NCI-H187 treated with DMSO at 0.1 percent for 48 hours (cell line): Measurements from ENCODE around the gene SIGLEC7.
"Not testable (repeated sequence)": the region's sequence is repeated elsewhere in the genome, so short reads cannot be mapped to it uniquely, and the experiment has no call there.

Source experiments
- DNase-seq: peaks from one replicate; lab custom pipeline; 2025; lab: John Stamatoyannopoulos, UW

The SIGLEC7 gene

DNA sequence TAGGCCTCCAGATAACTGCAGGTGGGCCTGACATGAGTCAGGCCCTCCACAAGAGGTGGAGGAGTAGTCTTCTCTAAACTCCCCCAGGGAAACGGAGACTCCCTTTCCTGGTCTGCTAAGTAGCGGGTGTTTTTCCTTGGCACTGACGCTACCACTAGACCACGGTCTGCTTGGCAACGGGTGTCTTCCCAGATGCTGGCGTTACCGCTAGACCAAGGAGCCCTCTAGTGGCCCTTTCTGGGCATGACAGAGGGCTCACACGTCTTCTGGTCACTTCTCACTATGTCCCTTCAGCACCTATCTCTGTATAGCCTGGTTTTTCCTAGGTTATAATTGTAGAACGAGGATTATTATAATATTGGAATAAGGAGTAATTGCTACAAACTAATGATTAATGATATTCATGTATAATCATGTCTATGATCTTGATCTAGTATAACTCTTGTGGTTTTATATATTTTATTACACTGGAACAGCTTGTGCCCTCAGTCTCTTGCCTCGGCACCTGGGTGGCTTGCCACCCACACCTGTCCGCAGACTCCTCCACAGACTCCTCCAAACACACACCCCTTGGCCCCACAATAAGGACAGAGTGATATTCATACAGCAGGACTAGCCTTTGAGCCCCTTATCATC lies 27.3 kb downstream of the SIGLEC7 start:
- not testable (repeated sequence) for DNase-seq

DNA sequence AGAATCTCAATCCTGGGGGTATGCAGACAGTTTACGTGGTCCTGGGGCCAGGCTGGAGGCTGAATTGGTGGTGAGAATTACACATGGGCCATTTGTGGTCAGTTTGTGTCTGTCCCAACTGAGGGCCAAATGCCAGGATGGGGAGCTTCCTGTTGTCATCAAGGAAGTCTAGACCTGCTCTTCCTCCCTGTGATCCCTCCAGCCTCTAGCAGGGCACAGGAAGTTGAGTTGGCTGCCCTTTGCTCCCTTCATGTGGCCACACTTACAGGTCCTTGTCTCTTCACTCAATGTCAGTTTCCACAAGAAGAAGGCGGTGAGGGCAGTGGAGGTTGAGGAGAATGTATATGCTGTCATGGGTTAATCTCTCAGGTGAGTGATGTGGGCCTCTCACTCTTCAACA lies 30.1 kb downstream of the SIGLEC7 start:
- DNase-seq: no peak

DNA sequence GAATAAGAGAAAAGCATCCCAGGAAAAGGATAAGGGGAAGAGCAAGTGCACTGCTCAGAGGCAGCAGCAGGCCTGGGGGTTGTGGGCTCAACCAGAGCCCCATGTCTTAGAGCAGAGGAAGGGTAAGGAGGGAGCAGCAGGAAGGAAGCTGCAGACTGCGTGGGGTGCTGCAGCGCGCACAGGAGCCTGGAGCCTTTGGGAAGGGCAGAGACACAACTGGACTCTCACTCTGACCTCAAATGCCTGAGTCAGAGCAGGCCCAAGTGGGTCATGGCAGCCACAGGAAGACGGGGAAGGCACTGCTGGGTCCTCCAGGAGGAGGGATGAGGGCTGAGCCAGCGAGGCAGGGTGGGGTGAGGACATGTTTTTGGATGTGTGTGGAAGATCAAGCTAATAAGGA lies 31.6 kb downstream of the SIGLEC7 start:
- DNase-seq: no peak

DNA sequence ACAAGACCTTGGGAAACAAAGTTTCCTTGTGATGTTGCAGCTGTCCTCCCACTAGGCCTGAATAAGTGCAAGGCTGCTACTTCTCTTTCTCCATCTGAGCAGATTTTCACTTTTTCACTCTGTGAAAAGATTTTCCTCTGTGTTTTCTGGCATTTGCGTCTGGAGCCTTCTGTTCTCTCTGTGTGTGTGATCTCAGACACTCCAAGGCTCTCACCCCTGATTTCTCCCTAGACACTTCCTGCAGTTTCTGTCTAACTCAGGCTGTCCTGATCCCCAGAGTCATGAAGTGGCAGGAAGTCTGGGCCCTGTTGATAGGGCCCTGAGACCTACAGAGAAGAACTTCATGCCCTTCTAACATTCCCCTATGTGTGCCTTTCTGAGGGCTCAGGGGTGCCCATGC lies 37.2 kb downstream of the SIGLEC7 start:
- DNase-seq: no peak

DNA sequence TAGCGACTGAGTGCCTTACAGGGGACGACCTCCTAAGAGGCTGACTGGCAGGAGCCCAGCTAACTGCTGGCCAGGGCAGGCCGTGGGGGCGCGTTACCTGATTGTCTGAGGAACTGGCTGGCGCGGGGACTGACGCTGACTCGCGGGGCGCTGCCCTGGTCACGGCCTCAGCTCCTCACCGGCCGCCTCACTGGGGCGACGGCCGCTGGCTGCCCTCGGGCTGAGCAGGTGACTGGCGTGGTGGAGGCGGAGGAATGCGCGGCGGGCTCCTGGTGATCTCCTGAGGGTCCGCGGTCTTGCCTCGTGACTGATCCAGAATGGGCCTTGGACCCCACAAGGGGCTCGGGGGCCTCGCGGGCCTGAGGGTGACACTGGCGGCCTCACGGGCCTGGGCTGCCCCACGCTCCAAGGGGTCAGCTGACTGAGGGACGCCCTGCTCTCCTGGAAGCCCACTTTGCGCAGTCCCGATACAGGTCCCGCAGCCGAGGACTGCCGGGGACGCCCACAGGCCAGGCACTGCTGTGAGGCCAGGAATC lies 39.3 kb downstream of the SIGLEC7 start:
- DNase-seq: no peak

DNA sequence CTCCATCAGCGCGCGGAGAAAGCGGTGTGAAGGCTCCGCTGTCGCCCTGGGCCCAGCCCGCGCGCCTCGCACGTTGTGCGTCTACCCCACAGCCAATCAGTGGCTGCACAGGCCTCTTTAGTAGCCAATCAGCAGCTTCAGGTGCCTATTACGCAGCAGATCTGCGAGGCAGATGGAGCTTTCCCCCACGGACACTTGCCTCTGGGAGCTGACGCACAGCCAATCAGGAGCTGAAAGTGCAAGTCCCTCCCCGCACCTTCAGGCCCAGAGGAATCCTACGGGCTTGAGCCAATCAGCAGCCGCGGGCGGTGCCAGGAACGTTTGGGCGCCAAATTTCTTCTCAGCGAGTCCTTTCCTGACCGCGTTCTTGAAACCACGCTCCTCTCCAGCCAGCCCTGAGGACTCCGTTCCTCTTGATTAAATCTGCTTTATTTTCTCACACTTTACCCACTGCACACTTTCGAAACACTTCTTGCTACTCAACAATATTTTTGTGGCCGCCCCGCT lies 39.9 kb downstream of the SIGLEC7 start:
- DNase-seq: no peak

DNA sequence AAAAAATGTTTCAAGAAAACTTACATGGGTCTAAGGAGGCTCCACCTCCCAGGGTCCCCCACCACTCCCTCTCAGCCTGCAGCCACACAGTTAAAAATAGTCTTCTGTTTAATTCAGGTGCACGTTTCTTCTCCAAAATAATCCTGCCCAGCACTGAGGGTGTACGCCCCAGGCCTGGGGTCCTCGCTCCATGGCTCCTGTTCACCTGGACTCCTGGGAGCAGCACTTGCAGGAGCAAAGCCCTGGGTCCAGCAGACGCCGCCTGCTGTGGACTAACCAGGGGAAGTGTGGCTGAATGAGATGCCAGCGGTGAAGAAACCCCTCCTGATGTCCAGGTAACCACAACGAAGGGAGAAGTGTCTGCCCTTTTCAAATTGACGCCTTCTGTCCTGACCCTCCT lies 41.5 kb downstream of the SIGLEC7 start:
- no peak for DNase-seq

DNA sequence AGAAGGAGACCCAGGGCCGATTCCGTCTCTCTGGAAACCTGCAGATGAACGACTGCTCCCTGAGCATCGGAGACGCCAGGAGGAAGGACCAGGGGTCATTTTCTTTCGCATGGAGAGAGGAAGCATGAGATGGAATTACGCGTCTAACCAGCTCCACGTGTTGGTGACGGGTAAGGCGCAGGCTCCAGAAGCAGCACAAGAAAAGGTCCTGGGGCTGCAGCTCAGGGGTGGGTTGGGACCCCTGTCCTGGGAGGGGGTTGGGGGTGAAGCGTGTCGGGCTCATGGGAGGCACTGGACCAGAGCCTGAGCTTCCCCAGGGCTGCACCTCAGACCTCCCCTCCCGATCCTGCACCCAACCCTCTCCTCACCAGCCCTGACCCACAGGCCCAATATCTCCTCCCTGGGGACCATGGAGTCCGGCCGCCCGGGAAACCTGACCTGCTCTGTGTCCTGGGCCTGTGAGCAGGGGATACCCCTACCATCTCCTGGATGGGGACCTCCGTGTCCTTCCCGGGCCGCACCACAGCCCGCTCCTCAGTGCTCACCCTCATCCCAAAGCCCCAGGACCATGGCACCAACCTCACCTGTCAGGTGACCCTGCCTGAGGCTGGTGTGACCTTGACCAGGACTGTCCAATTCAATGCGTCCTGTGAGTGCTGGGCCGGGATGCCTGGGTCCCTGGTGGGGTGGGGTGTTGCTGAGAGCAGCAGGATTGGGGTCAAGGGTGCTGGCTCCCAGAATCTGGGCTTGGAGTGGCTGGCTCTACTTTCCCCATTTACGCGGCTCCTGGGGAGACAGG lies 43.2 kb downstream of the SIGLEC7 start:
- DNase-seq: no peak

DNA sequence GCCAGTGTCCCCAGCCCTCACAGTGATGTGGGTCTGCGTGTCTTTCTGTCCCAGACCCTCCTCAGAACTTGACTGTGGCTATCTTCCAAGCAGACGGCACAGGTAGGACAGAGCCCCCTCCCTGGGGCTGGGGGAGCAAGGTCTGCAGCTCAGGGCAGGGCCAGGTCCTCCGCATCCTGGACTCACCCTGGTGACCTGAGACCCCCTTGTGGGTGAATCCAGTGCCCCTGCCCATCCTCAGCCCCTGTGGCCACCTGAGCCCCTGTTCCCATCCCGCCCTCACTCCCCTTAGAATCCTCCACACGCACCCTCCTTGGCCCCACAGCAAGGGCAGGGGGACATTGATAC lies 43.7 kb downstream of the SIGLEC7 start:
- DNase-seq: no peak

DNA sequence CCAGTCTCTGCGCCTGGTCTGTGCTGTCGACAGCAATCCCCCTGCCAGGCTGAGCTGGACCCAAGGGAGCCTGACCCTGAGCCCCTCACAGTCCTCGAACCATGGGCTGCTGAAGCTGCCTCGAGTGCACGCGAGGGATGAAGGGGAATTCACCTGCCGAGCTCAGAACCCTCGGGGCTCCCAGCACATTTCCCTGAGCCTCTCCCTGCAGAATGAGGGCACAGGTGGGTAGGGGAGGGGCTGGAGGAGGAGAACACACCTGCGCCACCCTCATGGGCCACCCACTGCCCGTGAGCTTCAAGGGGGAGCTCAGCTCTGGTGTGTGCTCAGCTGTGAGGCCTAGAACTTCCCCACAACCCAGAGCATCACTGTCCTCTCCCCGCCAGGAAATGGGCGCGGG lies 44.2 kb downstream of the SIGLEC7 start:
- DNase-seq: no peak

DNA sequence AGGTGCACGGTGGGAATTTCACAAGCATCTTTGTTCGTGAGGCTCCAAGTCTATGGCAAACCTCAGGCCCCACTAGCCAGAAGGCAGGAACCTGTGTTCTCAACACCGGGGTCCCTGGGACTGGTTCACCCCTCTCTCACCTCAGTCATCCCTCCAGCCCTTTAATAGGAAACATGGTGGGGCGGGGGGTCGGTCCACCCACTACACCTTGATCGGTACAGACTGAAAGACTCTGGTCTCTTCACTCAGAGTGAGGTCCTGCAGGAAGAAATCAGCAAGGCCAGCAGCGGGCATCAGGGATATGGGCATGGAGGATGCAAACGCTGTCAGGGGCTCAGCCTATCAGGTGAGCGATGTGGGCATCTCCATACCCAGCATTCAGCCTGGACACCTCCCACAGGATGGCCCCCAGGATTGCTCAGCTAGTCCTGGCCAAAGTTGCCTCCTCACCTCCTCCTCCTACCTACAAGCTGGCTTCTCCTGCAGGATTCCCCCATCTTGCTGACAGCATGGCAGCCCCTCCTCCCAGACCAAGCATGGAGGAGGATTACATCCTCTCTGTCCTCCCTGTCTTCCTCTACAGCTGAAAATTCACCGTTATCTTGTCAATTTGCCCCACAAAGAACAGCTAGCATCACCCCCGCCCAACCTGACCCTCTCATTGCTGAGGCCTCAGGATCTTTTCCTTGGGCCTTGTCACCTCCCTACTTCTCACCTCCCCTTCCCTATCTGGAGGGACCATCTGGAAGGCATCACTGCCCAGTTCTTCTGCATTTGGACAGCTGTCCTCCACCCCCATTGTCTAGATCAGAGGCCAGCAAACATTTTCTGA lies 45.5 kb downstream of the SIGLEC7 start:
- DNase-seq: no peak

DNA sequence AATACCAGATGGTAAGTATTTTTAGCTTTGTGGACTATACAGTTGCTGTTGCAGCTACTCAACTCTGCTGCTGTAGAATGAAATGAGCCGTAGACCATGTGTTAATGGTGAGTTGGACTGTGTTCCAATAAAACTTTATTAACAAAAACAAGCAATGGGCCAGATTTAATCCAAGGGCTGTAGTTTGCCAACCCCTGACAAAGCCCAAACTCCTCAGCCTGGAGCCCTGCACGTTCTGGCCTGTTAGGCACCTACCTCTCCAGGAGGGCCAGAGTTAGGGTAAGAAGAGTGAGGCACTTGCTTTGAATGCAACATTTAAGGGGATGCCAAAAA lies 46.1 kb downstream of the SIGLEC7 start:
- no peak for DNase-seq

DNA sequence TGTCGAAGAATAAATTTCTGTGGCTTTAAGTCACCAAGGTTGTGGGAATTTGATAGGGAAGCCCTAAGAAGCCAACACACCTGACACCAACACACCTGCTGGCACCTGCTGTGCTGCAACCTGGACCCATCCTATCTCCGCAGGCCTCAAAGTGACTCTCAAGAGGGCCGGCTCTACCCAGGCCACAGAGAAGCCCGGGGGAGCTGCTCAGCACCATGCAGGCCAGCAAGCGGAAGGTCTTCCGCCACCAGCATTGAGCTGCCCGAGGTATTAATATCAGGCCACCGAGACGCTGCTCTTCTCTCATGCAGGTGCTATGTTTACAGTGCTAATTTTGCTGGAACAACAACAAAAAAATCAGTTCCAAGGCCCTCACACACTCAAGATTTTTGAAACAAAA lies 50.6 kb downstream of the SIGLEC7 start:
- no peak for DNase-seq

DNA sequence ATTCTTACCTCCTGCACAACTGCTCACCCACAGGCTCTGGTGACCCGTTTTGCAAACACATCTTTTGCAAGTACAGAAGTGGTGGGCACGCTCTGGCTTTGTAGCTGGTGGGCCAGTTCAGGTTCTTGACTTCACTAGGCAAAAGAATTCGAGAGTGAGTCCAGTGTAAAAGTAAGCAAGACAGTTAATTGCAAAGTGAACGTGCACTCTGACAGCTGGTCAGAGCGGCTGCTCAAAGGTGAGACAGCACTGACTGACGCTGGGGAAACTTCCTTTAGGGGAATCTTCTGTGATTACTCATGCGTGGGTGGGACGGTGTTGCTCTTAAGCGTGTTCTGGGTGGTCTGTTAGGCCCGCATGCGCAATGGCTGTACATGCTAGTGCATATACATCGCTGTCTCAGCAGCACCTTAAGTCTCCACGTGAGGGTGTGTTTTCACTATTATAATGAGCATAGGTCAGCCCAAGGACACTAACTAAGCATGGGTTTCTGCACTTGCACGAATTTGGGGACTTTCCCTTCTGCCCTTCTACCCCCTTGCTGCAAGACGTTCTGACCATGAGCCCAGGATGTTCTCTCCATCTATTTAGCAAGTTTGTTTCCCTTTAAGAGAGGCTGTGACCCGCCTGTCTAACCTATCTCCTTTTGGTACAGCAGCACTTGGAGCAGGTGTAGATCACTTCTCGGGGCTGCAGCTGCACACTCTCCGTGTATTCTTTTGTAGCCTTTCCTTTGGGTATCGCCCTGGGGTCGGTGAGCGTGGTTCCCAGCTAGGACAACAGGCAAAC lies 52.6 kb downstream of the SIGLEC7 start:
- no peak for DNase-seq

DNA sequence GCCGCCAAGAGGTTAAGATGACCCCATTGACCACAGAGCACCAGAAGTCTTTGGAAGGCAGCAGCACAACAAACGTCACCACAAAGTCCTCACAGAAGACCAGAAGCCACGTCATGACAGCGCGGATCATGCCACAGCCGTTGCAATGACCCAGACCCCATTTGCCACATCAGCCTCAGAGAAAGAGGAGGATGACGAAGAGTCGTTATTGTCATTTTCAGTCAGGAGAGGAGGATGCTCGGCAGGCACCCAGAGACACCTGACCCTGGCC lies 53.1 kb downstream of the SIGLEC7 start:
- DNase-seq: no peak

DNA sequence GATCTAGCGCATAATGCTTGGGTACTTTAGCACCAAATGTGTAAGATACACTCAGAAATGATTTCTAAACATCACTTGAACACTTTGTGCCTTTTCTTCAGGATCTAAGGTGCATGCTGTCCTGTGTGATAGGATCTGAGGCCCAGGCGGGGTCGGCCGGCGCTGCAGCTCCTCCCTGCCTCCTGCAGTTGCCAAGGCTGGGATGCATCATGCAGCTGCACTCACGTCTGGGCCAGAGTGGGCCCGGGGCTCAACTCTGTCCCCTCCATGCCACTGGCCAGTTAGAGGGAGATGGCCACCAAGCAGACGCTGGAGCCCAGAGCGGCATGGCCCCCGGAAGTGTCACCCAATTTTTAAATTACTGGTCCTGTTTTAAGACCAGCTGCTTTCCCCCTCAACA lies 53.5 kb downstream of the SIGLEC7 start:
- no peak for DNase-seq

DNA sequence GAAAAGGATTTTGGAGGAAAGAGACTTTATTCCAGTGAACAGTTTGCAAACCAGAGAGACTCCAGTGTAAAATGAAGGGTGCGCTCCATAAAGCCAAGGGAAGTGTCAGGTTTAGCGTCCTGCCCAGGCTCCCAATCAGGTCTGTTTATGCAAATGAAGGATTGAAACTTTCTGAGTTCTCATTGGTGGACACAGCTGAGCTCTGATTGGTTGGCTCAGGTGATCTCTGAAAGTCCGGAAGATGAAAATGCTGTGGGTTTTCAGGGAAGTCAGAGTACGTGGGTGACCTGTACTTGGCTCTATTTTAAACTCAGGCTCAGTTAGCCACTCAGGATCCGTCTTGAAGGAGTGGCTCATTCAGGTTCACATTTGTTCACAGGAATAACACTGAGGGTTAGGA lies 54.1 kb downstream of the SIGLEC7 start:
- no peak for DNase-seq

DNA sequence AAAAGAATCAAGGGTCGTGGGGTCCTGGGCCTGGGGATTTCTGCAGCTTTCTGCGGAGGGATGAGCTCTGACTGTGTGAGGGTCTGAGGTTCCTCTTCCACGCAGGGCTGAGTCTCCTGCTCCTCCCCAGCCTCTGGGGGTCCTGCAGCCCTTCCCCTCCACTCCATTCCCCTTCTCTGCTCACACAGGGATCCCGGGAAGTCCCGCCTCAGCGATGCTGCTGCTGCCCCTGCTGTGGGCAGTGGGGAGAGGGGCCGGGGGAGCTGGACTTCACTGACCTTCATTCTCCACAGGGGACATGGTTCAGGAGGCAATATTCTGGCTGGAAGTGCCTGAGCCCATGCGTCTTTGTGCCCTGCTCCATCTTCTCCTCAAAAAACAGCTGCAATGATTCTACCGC lies 56.5 kb downstream of the SIGLEC7 start:
- no peak for DNase-seq

DNA sequence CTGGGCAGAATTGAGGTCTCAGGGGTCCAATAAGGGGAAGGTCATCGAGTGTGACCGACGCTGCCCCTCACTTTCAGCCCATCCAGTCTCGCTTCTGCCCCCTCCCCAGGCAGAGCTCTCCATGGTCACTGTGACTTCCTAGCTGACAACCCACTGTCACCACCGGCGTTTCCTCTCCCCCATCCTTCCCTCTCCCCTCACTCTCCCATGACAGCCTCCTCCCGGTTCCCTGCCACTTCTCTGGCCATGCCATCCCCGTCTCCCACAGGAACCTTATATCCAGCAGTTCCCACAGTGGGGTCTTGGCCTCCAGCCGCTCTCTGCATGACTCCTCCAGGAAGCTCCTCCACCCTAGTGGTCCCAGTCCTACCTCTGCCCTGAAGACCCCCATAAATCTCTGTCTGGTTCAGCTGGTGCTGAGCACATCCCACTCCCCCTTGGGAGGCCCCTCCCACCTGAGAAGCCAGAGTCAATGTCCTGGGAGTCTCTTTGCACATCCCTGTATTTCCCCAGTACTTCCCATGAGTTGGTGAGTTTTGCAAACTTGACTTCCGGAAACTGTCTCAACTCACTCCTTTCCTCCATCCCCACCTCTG lies 58.1 kb downstream of the SIGLEC7 start:
- DNase-seq: no peak

DNA sequence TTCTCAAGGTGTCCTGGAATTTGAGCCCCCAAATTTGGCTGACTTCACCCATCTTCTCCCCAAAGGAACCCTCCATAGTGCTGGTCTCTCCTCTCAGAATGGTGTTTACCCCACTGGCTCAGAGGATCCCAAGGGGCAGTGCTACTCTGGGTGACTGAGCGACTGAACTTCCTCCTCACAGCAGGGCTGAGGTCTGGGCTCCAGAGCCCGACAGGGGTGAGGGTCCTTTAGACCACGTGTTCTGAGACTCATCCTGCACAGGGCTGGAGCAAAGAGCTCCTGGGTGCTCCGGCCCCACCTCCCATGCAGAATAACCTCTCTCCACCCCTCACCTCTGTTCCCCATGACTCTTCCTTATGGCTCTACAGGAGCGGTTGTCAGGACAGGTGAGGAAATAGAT lies 59.6 kb downstream of the SIGLEC7 start:
- no peak for DNase-seq
